Mesothelial cell of epicardium (in vitro differentiated cells): ENCODE data around the gene TRMT10B. TPM values are rescaled to one million over a fixed set of nuclear protein-coding genes. Genes with fewer than 3 reads are reported as not detected.
"Not testable (repeated sequence)": the region's sequence is repeated elsewhere in the genome, so short reads cannot be mapped to it uniquely, and the experiment has no call there.

Experiments used
- DNase-seq, 2 experiments: peaks; one replicate each; pipeline ENCODE4 v3.0.0; 2021; ENCODE audit warnings: low spot score in 2 of 2; ENCODE audit not compliant: unreplicated experiment in 2 of 2
- H3K27ac Mint-ChIP-seq: 2 replicates; pipeline ENCODE4 v1.8.0; 2021; ENCODE audit warnings: mixed read lengths
- H3K27me3 Mint-ChIP-seq: 2 replicates; pipeline ENCODE4 v1.8.0; 2021; ENCODE audit warnings: low read depth, mixed read lengths
- H3K36me3 Mint-ChIP-seq: 2 replicates; pipeline ENCODE4 v1.8.0; 2021; ENCODE audit warnings: mixed read lengths
- H3K4me1 Mint-ChIP-seq: 2 replicates; pipeline ENCODE4 v1.8.0; 2021; ENCODE audit warnings: mixed read lengths
- H3K4me3 Mint-ChIP-seq: 2 replicates; pipeline ENCODE4 v1.8.0; 2021; ENCODE audit warnings: mild to moderate bottlenecking, moderate library complexity, mixed read lengths
- H3K9me3 Mint-ChIP-seq: 2 replicates; pipeline ENCODE4 v1.8.0; 2021; ENCODE audit warnings: mixed read lengths
- total RNA-seq: library from RNA; stranded (reverse); gene quantifications from 3 replicates; pipeline ENCODE4 v1.2.1, GENCODE V29; 2021
- TF ChIP-seq, protein P1 (sequence below): fragments of 200-600 bp; sonication (generic); IDR thresholded peaks from one replicate; pipeline ENCODE4 v1.5.0; 2021; ENCODE audit warnings: antibody characterized with exemption; ENCODE audit not compliant: unreplicated experiment

Gene TRMT10B
- total RNA-seq, 1 donor from 2014 or later: 11.0 TPM

- Mint-ChIP-seq H3K4me1 (peaks cover 14% of the 10 kb centered on the region), H3K9me3 (peaks cover 6% of the 10 kb centered on the region), H3K27me3 (no peaks in the 10 kb centered on the region), H3K27ac (no peak overlapping the region), H3K4me3 (peak overlapping the region; percentile 2), H3K36me3 (no peaks in the 10 kb centered on the region)
- TF ChIP-seq, protein P1, sequence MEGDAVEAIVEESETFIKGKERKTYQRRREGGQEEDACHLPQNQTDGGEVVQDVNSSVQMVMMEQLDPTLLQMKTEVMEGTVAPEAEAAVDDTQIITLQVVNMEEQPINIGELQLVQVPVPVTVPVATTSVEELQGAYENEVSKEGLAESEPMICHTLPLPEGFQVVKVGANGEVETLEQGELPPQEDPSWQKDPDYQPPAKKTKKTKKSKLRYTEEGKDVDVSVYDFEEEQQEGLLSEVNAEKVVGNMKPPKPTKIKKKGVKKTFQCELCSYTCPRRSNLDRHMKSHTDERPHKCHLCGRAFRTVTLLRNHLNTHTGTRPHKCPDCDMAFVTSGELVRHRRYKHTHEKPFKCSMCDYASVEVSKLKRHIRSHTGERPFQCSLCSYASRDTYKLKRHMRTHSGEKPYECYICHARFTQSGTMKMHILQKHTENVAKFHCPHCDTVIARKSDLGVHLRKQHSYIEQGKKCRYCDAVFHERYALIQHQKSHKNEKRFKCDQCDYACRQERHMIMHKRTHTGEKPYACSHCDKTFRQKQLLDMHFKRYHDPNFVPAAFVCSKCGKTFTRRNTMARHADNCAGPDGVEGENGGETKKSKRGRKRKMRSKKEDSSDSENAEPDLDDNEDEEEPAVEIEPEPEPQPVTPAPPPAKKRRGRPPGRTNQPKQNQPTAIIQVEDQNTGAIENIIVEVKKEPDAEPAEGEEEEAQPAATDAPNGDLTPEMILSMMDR: no peak
- no peak for DNase-seq
Observed at GRCh38 chr9:37751186-37751585, 2.4 kb upstream of the TRMT10B start.

DNA sequence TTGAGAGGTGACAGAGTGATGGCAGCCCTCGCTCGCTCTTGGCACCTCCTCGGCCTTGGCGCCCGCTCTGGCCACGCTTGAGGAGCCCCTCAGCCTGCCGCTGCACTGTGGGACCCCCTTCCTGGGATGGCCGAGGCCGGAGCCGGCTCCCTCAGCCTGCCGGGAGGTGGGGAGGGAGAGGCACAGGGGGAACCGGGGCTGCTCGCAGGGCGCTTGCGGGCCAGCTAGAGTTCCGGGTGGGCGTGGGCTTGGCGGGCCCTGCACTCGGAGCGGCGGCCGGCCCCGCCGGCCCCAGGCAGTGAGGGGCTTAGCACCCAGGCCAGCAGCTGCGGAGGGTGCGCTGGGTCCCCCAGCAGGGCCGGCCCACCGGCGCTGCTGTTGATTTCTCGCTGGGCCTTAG is 1.9 kb upstream of the TRMT10B start:
- DNase-seq, H3K36me3 Mint-ChIP-seq, H3K27ac Mint-ChIP-seq, H3K4me3 Mint-ChIP-seq, H3K9me3 Mint-ChIP-seq, H3K27me3 Mint-ChIP-seq: not testable (repeated sequence)
- peaks cover 14% of the 10 kb centered on the region for H3K4me1 Mint-ChIP-seq

DNA sequence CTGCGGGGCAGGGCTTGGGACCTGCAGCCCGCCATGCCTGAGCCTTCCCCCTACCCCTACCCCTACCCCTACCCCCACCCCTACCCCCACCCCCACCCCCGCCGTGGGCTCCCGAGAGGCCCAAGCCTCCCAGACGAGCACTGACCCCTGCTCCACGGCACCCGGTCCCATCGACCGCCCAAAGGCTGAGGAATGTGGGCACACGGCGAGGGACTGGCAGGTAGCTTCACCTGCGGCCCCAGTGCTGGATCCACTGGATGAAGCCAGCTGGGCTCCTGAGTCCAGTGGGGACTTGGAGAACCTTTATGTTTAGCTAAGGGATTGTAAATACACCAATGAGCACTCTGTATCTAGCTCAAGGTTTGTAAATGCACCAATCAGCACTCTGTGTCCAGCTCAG is 1.5 kb upstream of the TRMT10B start:
- peaks cover 10% of the 10 kb centered on the region for H3K4me1 Mint-ChIP-seq
- H3K9me3 Mint-ChIP-seq: not testable (repeated sequence)

DNA sequence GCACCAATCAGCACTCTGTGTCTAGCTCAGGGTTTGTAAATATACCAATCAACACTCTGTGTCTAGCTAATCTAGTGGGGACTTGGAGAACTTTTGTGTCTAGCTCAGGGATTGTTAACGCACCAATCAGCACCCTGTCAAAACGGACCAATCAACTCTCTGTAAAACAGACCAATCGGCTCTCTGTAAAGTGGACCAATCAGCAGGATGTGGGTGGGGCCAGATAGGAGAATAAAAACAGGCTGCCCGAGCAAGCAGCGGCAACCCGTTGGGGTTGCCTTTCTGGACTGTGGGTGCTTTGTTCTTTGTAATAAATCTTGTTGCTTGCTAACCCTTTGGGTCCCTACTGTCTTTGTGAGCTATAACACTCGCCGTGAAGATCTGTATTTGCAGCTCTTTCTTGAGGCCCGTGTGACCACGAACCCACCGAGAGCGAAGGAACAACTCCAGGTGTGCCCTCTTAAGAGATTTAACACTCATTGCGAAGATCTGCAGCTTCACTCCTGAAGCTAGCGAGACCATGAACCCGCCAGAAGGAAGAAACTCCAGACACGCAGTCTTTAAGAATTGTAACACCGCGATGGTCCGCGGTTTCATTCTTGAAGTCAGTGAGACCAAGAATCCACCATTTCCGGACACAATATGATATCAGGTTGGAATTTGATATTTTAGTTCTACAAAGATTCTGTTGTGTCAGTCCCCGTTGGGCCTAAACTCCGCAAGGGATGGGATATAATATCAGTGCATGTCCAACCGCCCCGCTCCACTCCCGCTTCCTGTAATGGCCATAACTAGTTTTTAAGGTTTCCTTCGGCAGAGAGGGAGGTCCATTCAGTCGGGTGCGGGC is 740 bp upstream of the TRMT10B start:
- Mint-ChIP-seq H3K9me3 (peaks cover 6% of the 10 kb centered on the region), H3K4me3 (peak overlapping the region; percentile 94), H3K27me3 (no peaks in the 10 kb centered on the region), H3K27ac (peak overlapping the region; percentile 89), H3K36me3 (no peaks in the 10 kb centered on the region), H3K4me1 (peaks cover 10% of the 10 kb centered on the region)
- no peak for DNase-seq
- TF ChIP-seq, protein P1: no peak

More for the DNA sequence above, 1.5 kb upstream of the TRMT10B start:
- not testable (repeated sequence) for H3K36me3 Mint-ChIP-seq, H3K4me3 Mint-ChIP-seq, DNase-seq, H3K27me3 Mint-ChIP-seq, H3K27ac Mint-ChIP-seq

GRCh38 chr9:37758747-37759146 is 5.1 kb downstream of the TRMT10B start:
- peaks cover 10% of the 10 kb centered on the region for H3K4me1 Mint-ChIP-seq
- no peak for DNase-seq
- H3K4me3 Mint-ChIP-seq: no peak overlapping the region
- H3K36me3 Mint-ChIP-seq: peaks cover 11% of the 10 kb centered on the region
- TF ChIP-seq, protein P1: no peak
- H3K9me3 Mint-ChIP-seq: no peaks in the 10 kb centered on the region
- no peaks in the 10 kb centered on the region for H3K27me3 Mint-ChIP-seq
- H3K27ac Mint-ChIP-seq: no peak overlapping the region

- Mint-ChIP-seq H3K27me3 (no peaks in the 10 kb centered on the region), H3K9me3 (no peaks in the 10 kb centered on the region), H3K36me3 (peaks cover 20% of the 10 kb centered on the region), H3K4me3 (no peak overlapping the region), H3K27ac (no peak overlapping the region), H3K4me1 (no peaks in the 10 kb centered on the region)
- DNase-seq: no peak
- TF ChIP-seq, protein P1: no peak
Observed at GRCh38 chr9:37760416-37761161, 7.0 kb downstream of the TRMT10B start.
